Mucosa of rectum (tissue), 2 donors: ENCODE data around the gene SEMA3F.
"Not testable (repeated sequence)": the region's sequence is repeated elsewhere in the genome, so short reads cannot be mapped to it uniquely, and the experiment has no call there.

Experiments used
- H3K27ac ChIP-seq, 2 donors: one replicate each; pipeline ENCODE4 v1.7.0; 2013; ENCODE audit warnings: inconsistent platforms in 2 of 2, low read depth in 2 of 2, low read length in 2 of 2
- H3K27me3 ChIP-seq, 2 donors: one replicate each; pipeline ENCODE4 v1.7.0; 2013; ENCODE audit warnings: low read length in 2 of 2; ENCODE audit not compliant: control insufficient read depth in 2 of 2, insufficient read depth in 2 of 2
- H3K36me3 ChIP-seq, 2 donors: one replicate each; pipeline ENCODE4 v1.7.0; 2013; ENCODE audit warnings: low read length in 2 of 2; ENCODE audit not compliant: control insufficient read depth in 2 of 2, insufficient read depth in 2 of 2
- H3K4me1 ChIP-seq, 2 donors: one replicate each; pipeline ENCODE4 v1.7.0; 2013; ENCODE audit warnings: low read length in 2 of 2, mild to moderate bottlenecking in 1 of 2; ENCODE audit not compliant: control insufficient read depth in 2 of 2, insufficient read depth in 2 of 2
- H3K4me3 ChIP-seq, 2 donors: one replicate each; pipeline ENCODE4 v1.7.0; 2013; ENCODE audit warnings: low read length in 2 of 2
- H3K9ac ChIP-seq, 2 donors: one replicate each; pipeline ENCODE4 v1.7.0; 2013; ENCODE audit warnings: low read length in 2 of 2, low read depth in 1 of 2, mild to moderate bottlenecking in 1 of 2
- H3K9me3 ChIP-seq, 2 donors: one replicate each; pipeline ENCODE4 v1.7.0; 2013; ENCODE audit warnings: low read length in 2 of 2; ENCODE audit not compliant: control insufficient read depth in 2 of 2
- donor health status: healthy.
- donor health status: Normal muscosa, but diverticular disease.

Gene SEMA3F

DNA sequence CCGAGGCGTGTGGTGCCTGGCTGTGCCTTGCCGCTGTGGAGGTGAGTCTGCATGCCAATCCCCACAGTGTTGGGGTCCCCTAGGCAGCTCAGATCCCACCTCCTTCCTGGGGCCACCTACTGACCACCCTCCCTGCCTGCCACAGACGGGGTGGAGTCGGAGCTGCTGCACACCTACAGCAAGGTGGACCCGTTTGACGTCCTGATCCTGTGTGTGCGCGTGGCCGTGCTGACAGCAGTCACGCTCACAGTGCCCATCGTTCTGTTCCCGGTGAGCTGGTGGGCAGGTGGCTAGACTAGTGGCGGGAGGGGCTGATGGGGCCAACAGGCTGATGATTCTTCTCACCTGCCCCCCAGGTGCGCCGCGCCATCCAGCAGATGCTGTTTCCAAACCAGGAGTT is 63.3 kb downstream of the SEMA3F start:
- no peaks in the 10 kb centered on the region for H3K9me3 ChIP-seq
- no peak overlapping the region for H3K9ac ChIP-seq
- H3K27ac ChIP-seq: no peak overlapping the region
- no peaks in the 10 kb centered on the region for H3K27me3 ChIP-seq
- H3K36me3 ChIP-seq: no peaks in the 10 kb centered on the region
- no peaks in the 10 kb centered on the region for H3K4me1 ChIP-seq
- no peak overlapping the region for H3K4me3 ChIP-seq

DNA sequence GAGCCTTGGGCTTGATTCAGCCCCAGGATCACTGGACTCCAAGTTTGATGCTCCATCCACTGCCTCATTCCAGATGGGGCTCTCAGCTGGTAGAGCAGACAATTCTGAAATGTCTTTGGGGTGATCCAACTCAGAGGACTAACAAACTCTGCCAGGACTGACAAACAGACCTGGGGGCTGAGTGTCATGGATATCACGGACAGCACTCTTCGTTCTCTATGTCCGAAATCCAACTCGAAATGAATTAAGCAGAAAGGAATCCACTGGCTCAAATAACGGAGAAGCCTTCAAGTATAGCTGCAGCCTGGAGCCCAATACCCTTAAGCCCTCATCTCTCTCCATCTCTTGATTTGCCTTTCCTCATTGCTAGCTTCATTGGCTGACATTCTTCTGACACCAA is 64.2 kb downstream of the SEMA3F start:
- Histone ChIP-seq H3K9ac (no peak overlapping the region), H3K4me3 (no peak overlapping the region), H3K4me1 (no peaks in the 10 kb centered on the region), H3K27ac (no peak overlapping the region), H3K9me3 (no peaks in the 10 kb centered on the region), H3K36me3 (no peaks in the 10 kb centered on the region), H3K27me3 (peaks cover 0 to 3% of the 10 kb centered on the region in 2 donors)

DNA sequence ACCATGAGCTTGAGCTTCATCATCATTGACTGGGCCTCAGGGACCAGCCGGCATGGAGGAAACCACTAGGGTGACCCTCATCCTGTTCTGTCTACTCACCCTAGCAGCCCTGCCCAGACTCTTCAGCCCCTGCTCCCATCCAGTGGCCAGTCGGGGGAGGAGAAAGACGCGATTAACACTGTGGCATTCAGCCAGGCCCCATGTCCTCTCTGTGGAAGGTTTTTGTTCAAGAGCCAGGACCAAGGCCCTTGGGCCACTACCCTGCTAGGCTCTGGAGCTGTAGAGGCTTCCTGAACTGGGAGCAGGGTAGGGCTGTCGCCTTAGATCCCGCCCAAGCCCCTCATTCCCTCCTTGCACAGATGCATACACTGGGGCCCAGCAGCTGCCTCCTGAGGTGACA is 65.0 kb downstream of the SEMA3F start:
- H3K4me1 ChIP-seq: no peaks in the 10 kb centered on the region
- peaks cover 0 to 6% of the 10 kb centered on the region in 2 donors for H3K27me3 ChIP-seq
- no peak overlapping the region for H3K9ac ChIP-seq
- H3K27ac ChIP-seq: no peak overlapping the region
- no peaks in the 10 kb centered on the region for H3K9me3 ChIP-seq
- no peaks in the 10 kb centered on the region for H3K36me3 ChIP-seq
- no peak overlapping the region for H3K4me3 ChIP-seq

DNA sequence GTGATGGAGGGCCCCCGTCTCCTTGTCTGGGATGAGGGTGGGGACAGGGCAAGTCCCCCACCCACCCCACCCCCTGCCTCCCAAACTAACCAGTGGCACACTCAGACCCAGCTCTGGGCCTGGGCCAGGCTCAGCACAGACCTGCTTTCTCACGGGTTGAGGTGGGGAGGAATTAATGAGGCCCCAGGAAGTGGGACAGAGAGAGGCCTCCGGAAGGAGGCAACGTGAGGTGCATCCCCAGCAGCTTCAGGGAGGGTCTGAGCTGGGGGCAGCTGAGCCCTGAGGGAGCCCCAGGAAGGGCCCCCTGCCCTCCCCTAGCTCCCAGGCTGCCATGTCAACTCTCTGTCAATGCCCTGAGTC is 65.9 kb downstream of the SEMA3F start:
- no peak overlapping the region for H3K9ac ChIP-seq

DNA sequence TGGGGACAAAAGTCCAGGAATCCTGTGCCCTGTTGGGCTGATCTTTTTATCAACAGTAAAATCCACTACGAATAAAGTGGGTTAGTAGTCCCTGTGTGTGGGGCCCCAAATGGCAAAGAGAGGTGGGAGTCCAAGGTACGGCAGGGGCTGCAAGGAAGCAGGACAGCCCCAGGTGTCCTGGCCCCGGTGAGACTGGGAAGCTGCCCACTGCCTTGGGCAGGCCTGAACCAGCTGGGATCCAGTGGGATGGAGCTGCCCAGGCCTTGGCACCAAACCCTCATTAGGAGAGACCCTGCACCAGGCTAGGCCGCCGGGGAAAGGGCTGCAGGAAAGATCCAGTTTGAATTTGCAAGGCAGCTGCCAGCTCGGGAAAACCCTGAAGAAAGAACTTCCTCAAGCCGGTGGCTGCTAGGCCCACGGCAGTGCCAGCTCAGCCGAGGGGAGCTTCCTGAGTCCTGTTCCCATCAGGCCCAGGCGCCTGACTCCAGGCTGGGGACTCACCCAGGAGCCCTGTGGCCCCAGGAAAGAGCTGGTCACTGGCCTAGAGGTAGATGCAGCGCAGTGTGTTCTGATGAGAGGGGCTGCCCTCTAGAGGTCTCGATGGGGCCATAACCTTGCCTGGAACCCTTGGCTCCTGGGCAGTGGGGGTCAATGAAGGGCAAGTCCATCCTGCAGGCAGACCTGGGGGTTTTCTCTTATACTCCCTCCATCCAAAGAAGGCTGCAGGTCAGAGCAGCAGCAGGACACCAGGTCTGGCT is 66.5 kb downstream of the SEMA3F start:
- H3K9me3 ChIP-seq: no peaks in the 10 kb centered on the region
- H3K27ac ChIP-seq: no peak overlapping the region
- H3K4me3 ChIP-seq: no peak overlapping the region
- peaks cover 6% of the 10 kb centered on the region in 2 donors for H3K4me1 ChIP-seq
- H3K36me3 ChIP-seq: no peaks in the 10 kb centered on the region
- H3K27me3 ChIP-seq: peaks cover 0 to 6% of the 10 kb centered on the region in 2 donors
- no peak overlapping the region for H3K9ac ChIP-seq

More for the DNA sequence above, 65.9 kb downstream of the SEMA3F start:
- Histone ChIP-seq H3K4me1 (peaks cover 2% of the 10 kb centered on the region in 2 donors), H3K4me3 (no peak overlapping the region), H3K9me3 (no peaks in the 10 kb centered on the region), H3K27me3 (peaks cover 0 to 6% of the 10 kb centered on the region in 2 donors), H3K27ac (no peak overlapping the region), H3K36me3 (no peaks in the 10 kb centered on the region)

DNA sequence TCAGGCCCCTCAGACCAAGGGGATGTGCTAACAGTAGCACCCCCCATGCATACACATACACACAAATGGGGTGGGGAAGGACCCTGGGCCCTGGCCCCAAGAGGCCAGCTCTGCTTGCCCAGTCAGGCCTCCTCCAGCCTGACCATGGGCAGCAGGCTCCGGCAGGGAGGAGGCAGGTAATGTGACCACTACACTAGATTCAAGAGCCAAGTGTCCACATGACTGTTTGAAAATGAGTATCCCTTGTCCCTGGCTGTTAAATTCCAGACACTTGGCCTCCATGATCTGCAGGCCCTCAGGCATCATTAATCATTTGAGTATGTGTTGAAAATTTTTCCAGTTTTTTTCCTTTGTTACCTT is 67.0 kb downstream of the SEMA3F start:
- no peak overlapping the region for H3K9ac ChIP-seq
- H3K9me3 ChIP-seq: no peaks in the 10 kb centered on the region
- H3K27ac ChIP-seq: no peak overlapping the region
- H3K27me3 ChIP-seq: peaks cover 0 to 6% of the 10 kb centered on the region in 2 donors
- no peak overlapping the region for H3K4me3 ChIP-seq
- no peaks in the 10 kb centered on the region for H3K36me3 ChIP-seq
- H3K4me1 ChIP-seq: peaks cover 10% of the 10 kb centered on the region in 2 donors

DNA sequence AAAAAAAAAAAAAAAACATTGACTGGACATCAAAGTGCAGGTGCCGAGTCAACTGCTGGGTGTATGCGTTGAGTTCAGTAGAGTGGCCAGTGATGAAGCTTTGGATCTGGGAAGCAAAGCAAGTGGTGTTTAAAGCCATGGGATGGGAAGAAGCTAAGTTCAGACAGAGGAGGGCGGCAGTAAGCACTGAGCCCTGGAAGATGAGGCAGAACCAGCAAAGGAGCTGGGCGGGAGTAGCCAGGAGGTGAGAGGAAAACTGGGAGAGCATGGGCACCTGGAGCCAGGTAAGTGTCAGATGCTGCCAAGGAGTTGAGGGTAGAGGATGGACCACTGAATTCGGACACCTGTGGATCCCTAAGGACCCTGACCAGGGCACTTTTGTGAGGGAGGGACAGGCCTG is 69.5 kb downstream of the SEMA3F start:
- peaks cover 0 to 6% of the 10 kb centered on the region in 2 donors for H3K27me3 ChIP-seq
- H3K9me3 ChIP-seq: no peaks in the 10 kb centered on the region
- H3K36me3 ChIP-seq: no peaks in the 10 kb centered on the region
- no peak overlapping the region for H3K27ac ChIP-seq
- peaks cover 17 to 18% of the 10 kb centered on the region in 2 donors for H3K4me1 ChIP-seq
- no peak overlapping the region for H3K4me3 ChIP-seq
- H3K9ac ChIP-seq: no peak overlapping the region

DNA sequence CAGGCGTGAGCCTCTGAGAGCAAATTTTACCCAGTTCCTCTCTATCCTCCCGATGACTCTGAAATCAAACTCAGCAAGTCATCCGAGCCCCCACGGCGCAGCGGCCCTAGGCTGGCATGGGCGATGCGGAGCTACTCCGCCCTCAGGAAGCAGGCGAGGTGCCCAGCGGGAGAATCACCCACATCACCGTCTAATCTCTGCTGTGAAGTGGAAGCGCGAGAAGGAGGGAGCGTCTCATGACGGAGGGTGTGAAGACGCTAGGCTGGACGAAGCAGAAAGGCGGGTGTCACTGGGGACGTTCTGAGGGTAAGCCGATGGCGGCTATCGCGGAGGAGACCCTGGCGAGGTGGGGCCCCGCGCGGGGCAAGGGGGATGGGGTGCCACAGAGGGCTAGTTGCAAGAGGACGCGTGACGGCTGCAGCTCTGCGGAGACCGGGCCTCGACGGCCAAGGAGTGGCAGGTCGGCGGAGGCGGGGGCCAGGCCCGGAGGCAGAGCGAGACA is 71.8 kb downstream of the SEMA3F start:
- Histone ChIP-seq H3K27ac (peak overlapping the region; percentile 9 to 28), H3K27me3 (peaks cover 0 to 6% of the 10 kb centered on the region in 2 donors), H3K4me3 (peak overlapping the region; percentile 73 to 77), H3K9ac (peak overlapping the region; percentile 60 to 71), H3K36me3 (no peaks in the 10 kb centered on the region), H3K4me1 (peaks cover 21 to 22% of the 10 kb centered on the region in 2 donors), H3K9me3 (no peaks in the 10 kb centered on the region)

DNA sequence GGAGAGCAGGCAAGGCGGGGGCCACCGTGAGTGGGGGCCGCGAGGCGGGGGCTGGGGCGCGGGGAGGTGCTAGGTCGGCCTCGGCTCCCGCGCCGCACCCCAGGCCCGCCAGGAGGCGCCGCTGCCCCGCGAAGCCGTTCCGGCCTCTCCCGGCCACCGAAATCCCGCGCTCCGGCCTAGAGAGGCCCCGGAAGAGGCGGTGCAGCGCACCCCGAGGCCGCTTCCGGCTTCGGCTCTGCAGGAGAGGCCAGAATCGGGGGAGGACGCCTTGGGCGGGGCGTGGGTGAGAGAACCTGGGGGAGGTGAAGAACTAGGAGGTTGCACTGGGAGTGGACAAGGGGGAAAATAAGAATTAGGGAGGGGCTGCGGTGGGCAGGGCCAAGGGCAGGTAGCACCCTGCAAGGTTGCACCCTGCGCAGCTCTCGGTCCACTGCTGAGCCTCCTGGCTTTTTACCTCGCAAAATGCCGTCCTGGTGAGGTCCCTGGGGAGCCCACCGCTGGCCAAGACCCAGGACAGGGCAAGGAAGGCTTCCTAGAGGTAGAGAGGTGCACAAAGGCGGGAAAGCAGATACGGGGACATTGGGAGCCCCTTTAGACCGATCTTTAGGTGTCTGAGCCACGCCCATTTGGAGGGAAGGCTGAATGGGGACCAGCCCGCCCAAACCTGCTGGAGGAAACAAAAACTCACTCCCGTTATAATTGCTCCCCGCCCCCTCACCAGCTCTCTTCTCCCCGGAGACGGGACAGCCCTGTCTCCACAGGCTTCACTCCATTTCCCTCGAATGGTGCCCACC is 72.5 kb downstream of the SEMA3F start:
- Histone ChIP-seq H3K27ac (peak overlapping the region; percentile 70 to 77), H3K36me3 (no peaks in the 10 kb centered on the region), H3K4me1 (peaks cover 21 to 22% of the 10 kb centered on the region in 2 donors), H3K4me3 (peak overlapping the region; percentile 77 to 93), H3K27me3 (peaks cover 0 to 6% of the 10 kb centered on the region in 2 donors), H3K9ac (peak overlapping the region; percentile 71 to 80), H3K9me3 (no peaks in the 10 kb centered on the region)

DNA sequence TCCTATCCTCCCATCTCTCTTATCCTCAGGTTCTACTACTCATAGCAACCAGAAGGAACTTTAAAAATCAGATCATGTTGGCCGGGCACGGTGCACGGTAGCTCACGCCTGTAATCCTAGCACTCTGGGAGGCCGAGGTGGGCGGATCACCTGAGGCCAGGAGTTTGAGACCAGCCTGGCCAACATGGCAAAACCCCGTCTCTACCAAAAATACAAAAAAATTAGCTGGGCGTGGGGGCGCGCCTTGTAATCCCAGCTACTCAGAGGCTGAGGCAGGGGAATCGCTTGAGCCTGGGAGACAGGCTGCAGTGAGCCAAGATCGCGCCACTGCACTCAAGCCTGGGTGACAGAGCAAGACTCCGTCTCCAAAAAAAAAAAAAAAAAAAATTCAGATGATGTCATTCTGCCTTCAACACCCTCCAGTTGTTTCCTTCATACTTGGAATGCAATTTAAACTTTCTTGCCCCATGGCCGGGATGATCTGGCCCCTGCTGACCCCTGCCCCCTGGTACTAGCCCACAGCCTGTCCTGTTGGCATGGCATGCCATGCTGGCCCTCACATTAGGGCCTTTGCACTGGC is 73.2 kb downstream of the SEMA3F start:
- H3K27me3 ChIP-seq: not testable (repeated sequence)

More for the DNA sequence above, 73.2 kb downstream of the SEMA3F start:
- H3K4me1 ChIP-seq: peaks cover 21 to 22% of the 10 kb centered on the region in 2 donors
- not testable (repeated sequence) for H3K9me3 ChIP-seq, H3K36me3 ChIP-seq
- H3K4me3 ChIP-seq: peak overlapping the region; percentile 76 to 93
- peak overlapping the region in 1 of 2 donors; percentile 80 for H3K9ac ChIP-seq
- peak overlapping the region in 1 of 2 donors; percentile 77 for H3K27ac ChIP-seq
